ENCODE results near the gene SORCS3. TPM values are rescaled to one million over a fixed set of nuclear protein-coding genes. Genes with fewer than 3 reads are reported as not detected.

The SORCS3 gene
- total and polyA plus RNA-seq, 4 donors = 0.93 TPM; not detected in 3

DNA sequence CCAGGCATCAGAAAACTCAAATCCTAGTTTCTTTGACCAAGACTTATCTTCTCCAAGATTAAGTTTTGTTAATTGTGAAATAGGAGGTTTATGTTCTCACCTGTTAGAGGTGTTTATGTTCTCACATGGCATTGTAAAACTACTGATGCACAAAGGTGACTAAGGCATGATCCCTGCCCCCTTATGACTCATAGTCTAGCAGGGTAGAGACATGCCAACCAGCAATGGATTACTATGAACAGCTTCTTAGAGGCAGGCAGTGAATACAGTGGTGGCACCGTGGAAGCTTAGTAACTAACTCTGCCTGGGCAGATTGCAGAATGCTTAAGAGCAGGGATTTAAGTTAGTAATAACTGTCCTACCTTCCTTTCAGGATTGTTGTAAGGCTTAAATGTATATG is 400.9 kb downstream of the SORCS3 start:
- Histone ChIP-seq H3K4me3 (ENCODE audit: low read depth in 1 of 3, low read length in 3 of 3) (no peak overlapping the region), H3K4me1 (ENCODE audit: control insufficient read depth in 4 of 4, insufficient read depth in 4 of 4, low read length in 3 of 4) (no peaks in the 10 kb centered on the region), H3K36me3 (ENCODE audit: control insufficient read depth in 4 of 4, insufficient read depth in 3 of 4, low read depth in 1 of 4, low read length in 3 of 4) (no peaks in the 10 kb centered on the region), H3K9ac (ENCODE audit: low read depth in 1 of 2, low read length in 2 of 2) (no peak overlapping the region), H3K27me3 (ENCODE audit: control insufficient read depth in 4 of 4, insufficient read depth in 4 of 4, low read length in 3 of 4) (no peaks in the 10 kb centered on the region), H3K27ac (ENCODE audit: low read depth in 1 of 2, low read length in 2 of 2) (no peak overlapping the region), H3K9me3 (ENCODE audit: control insufficient read depth in 4 of 4, low read length in 3 of 4) (no peaks in the 10 kb centered on the region)
- TF ChIP-seq TAF1 (conservative IDR thresholded peaks at IDR 0.05) (no peak), FOXA1 (IDR thresholded peaks at IDR 0.05) (no peak), REST (IDR thresholded peaks at IDR 0.05) (no peak), FOXA2 (IDR thresholded peaks at IDR 0.05) (no peak), GABPA (IDR thresholded peaks at IDR 0.05 in 1 of 2, conservative IDR thresholded peaks at IDR 0.05 in 1 of 2) (no peak), RXRA (IDR thresholded peaks at IDR 0.05) (no peak)
- TF ChIP-seq, protein P1, sequence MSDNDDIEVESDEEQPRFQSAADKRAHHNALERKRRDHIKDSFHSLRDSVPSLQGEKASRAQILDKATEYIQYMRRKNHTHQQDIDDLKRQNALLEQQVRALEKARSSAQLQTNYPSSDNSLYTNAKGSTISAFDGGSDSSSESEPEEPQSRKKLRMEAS (IDR thresholded peaks at IDR 0.05) = no peak
- TF ChIP-seq, protein P2, sequence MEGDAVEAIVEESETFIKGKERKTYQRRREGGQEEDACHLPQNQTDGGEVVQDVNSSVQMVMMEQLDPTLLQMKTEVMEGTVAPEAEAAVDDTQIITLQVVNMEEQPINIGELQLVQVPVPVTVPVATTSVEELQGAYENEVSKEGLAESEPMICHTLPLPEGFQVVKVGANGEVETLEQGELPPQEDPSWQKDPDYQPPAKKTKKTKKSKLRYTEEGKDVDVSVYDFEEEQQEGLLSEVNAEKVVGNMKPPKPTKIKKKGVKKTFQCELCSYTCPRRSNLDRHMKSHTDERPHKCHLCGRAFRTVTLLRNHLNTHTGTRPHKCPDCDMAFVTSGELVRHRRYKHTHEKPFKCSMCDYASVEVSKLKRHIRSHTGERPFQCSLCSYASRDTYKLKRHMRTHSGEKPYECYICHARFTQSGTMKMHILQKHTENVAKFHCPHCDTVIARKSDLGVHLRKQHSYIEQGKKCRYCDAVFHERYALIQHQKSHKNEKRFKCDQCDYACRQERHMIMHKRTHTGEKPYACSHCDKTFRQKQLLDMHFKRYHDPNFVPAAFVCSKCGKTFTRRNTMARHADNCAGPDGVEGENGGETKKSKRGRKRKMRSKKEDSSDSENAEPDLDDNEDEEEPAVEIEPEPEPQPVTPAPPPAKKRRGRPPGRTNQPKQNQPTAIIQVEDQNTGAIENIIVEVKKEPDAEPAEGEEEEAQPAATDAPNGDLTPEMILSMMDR (IDR thresholded peaks at IDR 0.05; ENCODE audit: low read depth, low read length, missing input control) = no peak
- no peak for DNase-seq (ENCODE audit: low spot score)
- WGBS = 74% methylated on average over 1 of the region's 1 CpG

DNA sequence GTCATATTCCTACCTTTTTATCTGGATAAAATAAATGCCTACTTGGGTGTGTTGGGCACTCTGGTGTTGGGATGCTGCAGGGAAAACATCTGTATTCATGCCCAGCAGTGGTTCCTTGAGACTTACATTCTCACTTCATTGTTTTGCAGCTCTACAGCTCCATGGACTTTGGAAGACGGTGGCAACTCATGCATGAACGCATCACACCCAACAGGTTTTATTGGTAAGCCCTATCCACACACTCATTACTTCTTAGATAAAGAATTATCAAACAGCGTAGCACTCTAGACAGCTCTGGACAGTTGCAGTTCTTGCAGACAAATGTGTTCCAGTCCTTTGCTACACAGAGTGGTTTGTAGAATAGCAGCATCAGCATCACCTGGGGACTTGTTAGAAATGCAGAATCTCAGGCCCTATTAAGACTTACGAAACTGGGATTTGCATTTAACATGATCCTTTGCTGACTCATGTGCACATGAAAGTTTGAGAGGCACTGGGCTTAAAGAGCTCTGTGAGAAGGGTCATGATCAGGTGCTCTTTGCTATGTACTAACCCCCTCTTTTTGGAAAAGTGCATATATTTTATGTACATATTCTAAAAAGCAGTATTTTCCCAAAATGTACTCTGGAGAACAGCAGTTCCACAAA is 401.9 kb downstream of the SORCS3 start:
- 81% methylated on average over 4 of the region's 4 CpGs for WGBS
- Histone ChIP-seq H3K4me3 (ENCODE audit: low read depth in 1 of 3, low read length in 3 of 3) (no peak overlapping the region), H3K9me3 (ENCODE audit: control insufficient read depth in 4 of 4, low read length in 3 of 4) (no peaks in the 10 kb centered on the region), H3K27me3 (ENCODE audit: control insufficient read depth in 4 of 4, insufficient read depth in 4 of 4, low read length in 3 of 4) (no peaks in the 10 kb centered on the region), H3K36me3 (ENCODE audit: control insufficient read depth in 4 of 4, insufficient read depth in 3 of 4, low read depth in 1 of 4, low read length in 3 of 4) (no peaks in the 10 kb centered on the region), H3K4me1 (ENCODE audit: control insufficient read depth in 4 of 4, insufficient read depth in 4 of 4, low read length in 3 of 4) (no peaks in the 10 kb centered on the region), H3K27ac (ENCODE audit: low read depth in 1 of 2, low read length in 2 of 2) (no peak overlapping the region), H3K9ac (ENCODE audit: low read depth in 1 of 2, low read length in 2 of 2) (no peak overlapping the region)
- no peak for TF ChIP-seq TAF1 (conservative IDR thresholded peaks at IDR 0.05)
- no peak for DNase-seq (ENCODE audit: low spot score)

GRCh38 chr10:105044902-105045301 is 403.8 kb downstream of the SORCS3 start:
- H3K9ac ChIP-seq (ENCODE audit: low read depth in 1 of 2, low read length in 2 of 2) = no peak overlapping the region
- no peak overlapping the region for H3K4me3 ChIP-seq (ENCODE audit: low read depth in 1 of 3, low read length in 3 of 3)
- 52% methylated on average over 3 of the region's 3 CpGs for WGBS
- no peaks in the 10 kb centered on the region for H3K36me3 ChIP-seq (ENCODE audit: control insufficient read depth in 4 of 4, insufficient read depth in 3 of 4, low read depth in 1 of 4, low read length in 3 of 4)
- H3K27me3 ChIP-seq (ENCODE audit: control insufficient read depth in 4 of 4, insufficient read depth in 4 of 4, low read length in 3 of 4) = no peaks in the 10 kb centered on the region
- no peaks in the 10 kb centered on the region for H3K9me3 ChIP-seq (ENCODE audit: control insufficient read depth in 4 of 4, low read length in 3 of 4)
- TF ChIP-seq, protein P2 (IDR thresholded peaks at IDR 0.05; ENCODE audit: low read depth, low read length, missing input control) = no peak
- H3K27ac ChIP-seq (ENCODE audit: low read depth in 1 of 2, low read length in 2 of 2) = no peak overlapping the region
- H3K4me1 ChIP-seq (ENCODE audit: control insufficient read depth in 4 of 4, insufficient read depth in 4 of 4, low read length in 3 of 4) = no peaks in the 10 kb centered on the region
- no peak for DNase-seq (ENCODE audit: low spot score)
